ENCODE data around the gene CFAP47. TPM values are rescaled to one million over a fixed set of nuclear protein-coding genes. Genes with fewer than 3 reads are reported as not detected.
"Not testable (repeated sequence)": the region's sequence is repeated elsewhere in the genome, so short reads cannot be mapped to it uniquely, and the experiment has no call there.

The CFAP47 gene
- total and polyA plus RNA-seq, 9 donors, result 0.05 to 34.5 (median 0.51) TPM; not detected in 1

- no peak overlapping the region for H3K4me3 ChIP-seq
- TF ChIP-seq POLR2A (IDR thresholded peaks at IDR 0.05) (no peak), EP300 (IDR thresholded peaks at IDR 0.05) (no peak), CTCF (IDR thresholded peaks at IDR 0.05) (no peak)
- no peak overlapping the region for H3K27ac ChIP-seq
- H3K4me1 ChIP-seq (ENCODE audit: insufficient read depth), result no peaks in the 10 kb centered on the region
- DNase-seq, result no peak
- no peaks in the 10 kb centered on the region for H3K36me3 ChIP-seq
- intact Hi-C loops (cut with DNase I), result no loop called here
- H3K27me3 ChIP-seq, result no peaks in the 10 kb centered on the region
- H3K9me3 ChIP-seq, result no peaks in the 10 kb centered on the region
Observed at GRCh38 chrX:36199928-36200327, 280.4 kb downstream of the CFAP47 start.

GRCh38 chrX:36214924-36215323, 295.4 kb downstream of the CFAP47 start:
- no peaks in the 10 kb centered on the region for H3K9me3 ChIP-seq
- 38 to 56% (median 44%) methylated on average over 1 of the region's 1 CpG for WGBS, 3 donors
- no peak for TF ChIP-seq CTCF (IDR thresholded peaks at IDR 0.05)
- no peak for TF ChIP-seq EP300 (IDR thresholded peaks at IDR 0.05)
- TF ChIP-seq POLR2A (IDR thresholded peaks at IDR 0.05), result no peak
- H3K27ac ChIP-seq, result no peak overlapping the region
- intact Hi-C loops (cut with DNase I), result no loop called here
- H3K4me1 ChIP-seq (ENCODE audit: insufficient read depth), result no peaks in the 10 kb centered on the region
- no peak for DNase-seq
- H3K36me3 ChIP-seq, result no peaks in the 10 kb centered on the region
- H3K27me3 ChIP-seq, result no peaks in the 10 kb centered on the region
- H3K4me3 ChIP-seq, result no peak overlapping the region

- no peaks in the 10 kb centered on the region for H3K9me3 ChIP-seq
- TF ChIP-seq EP300 (IDR thresholded peaks at IDR 0.05), result no peak
- no peak for TF ChIP-seq POLR2A (IDR thresholded peaks at IDR 0.05)
- TF ChIP-seq CTCF (IDR thresholded peaks at IDR 0.05), result no peak
- DNase-seq, result no peak
- no peak overlapping the region for H3K4me3 ChIP-seq
- H3K4me1 ChIP-seq (ENCODE audit: insufficient read depth), result no peaks in the 10 kb centered on the region
- WGBS, 3 donors, result 25 to 42% (median 27%) methylated on average over 1 of the region's 1 CpG
- H3K36me3 ChIP-seq, result no peaks in the 10 kb centered on the region
- H3K27ac ChIP-seq, result no peak overlapping the region
- no peaks in the 10 kb centered on the region for H3K27me3 ChIP-seq
- intact Hi-C loops (cut with DNase I), result no loop called here
Observed at GRCh38 chrX:36218801-36219200, 299.3 kb downstream of the CFAP47 start.

GRCh38 chrX:36234840-36235528, 315.4 kb downstream of the CFAP47 start:
- intact Hi-C loops (cut with DNase I); H3K27me3 ChIP-seq; H3K9me3 ChIP-seq; H3K4me3 ChIP-seq; H3K4me1 ChIP-seq (ENCODE audit: insufficient read depth); H3K27ac ChIP-seq; H3K36me3 ChIP-seq; DNase-seq: not testable (repeated sequence)
- 83 to 89% (median 87%) methylated on average over 21 of the region's 21 CpGs for WGBS, 3 donors

- 67 to 80% (median 69%) methylated on average over 1 of the region's 1 CpG for WGBS, 3 donors
- H3K9me3 ChIP-seq, result no peaks in the 10 kb centered on the region
- intact Hi-C loops (cut with DNase I), result no loop called here
- peaks cover 2% of the 10 kb centered on the region for H3K27me3 ChIP-seq
- no peak overlapping the region for H3K27ac ChIP-seq
- no peak for DNase-seq
- no peaks in the 10 kb centered on the region for H3K4me1 ChIP-seq (ENCODE audit: insufficient read depth)
- TF ChIP-seq POLR2A (IDR thresholded peaks at IDR 0.05) (no peak), CTCF (IDR thresholded peaks at IDR 0.05) (no peak), EP300 (IDR thresholded peaks at IDR 0.05) (no peak)
- no peak overlapping the region for H3K4me3 ChIP-seq
- H3K36me3 ChIP-seq, result no peaks in the 10 kb centered on the region
Observed at GRCh38 chrX:36241397-36241796, 321.9 kb downstream of the CFAP47 start.

Measured in ovary (tissue), 9 donors.